HG02884 (cell line): ENCODE measurements around the gene GRIA2.

Experiments used
- ATAC-seq: cut with Tn5 transposase; IDR thresholded peaks from one replicate; pipeline ENCODE4 v1.9.1; 2021; ENCODE audit warnings: mild to moderate bottlenecking, moderate library complexity; ENCODE audit not compliant: unreplicated experiment

The GRIA2 gene

DNA sequence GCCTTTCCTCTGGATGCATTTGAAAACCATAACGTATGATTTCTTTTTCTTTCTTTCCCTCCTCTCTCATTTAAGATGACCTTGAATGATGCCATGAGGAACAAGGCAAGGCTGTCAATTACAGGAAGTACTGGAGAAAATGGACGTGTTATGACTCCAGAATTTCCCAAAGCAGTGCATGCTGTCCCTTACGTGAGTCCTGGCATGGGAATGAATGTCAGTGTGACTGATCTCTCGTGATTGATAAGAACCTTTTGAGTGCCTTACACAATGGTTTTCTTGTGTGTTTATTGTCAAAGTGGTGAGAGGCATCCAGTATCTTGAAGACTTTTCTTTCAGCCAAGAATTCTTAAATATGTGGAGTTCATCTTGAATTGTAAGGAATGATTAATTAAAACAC, 142.8 kb downstream of the GRIA2 start:
- ATAC-seq = no peak

DNA sequence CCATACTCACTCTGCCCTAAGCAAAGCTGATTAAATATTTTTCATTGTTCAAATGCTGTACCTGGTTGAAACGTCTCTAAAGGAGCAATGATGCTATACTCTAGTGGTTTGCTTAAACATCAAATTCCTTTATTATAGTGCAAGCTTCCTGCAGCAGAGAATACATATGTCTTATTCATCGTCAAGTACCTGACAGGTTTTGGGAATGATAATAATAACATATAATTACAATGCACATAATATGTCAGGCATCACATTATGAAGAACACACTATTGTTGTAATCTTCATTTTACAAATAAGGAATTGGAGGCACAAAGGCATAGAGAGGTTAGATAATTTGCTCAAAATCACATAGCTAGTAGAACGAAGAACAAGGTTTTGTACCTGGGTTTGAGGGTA, 151.6 kb downstream of the GRIA2 start:
- no peak for ATAC-seq

DNA sequence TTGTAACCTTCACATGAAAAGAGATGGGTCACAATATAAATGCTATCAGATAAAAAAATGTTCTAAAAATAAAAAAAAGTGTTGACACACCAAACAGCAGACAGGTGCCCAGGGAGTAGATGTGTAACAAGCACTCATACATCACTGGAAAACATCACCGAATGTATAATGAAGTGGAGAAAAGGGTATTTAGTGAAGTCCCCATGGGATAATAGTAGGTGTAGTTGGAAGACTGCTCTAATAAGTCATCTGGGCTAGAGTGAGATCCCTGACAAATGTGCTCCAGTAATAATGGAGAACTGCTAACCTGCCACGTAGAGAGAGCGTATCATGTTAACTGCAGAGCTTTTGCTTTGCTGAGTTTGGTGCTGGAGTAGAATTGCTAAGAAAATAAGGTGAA, 152.0 kb downstream of the GRIA2 start:
- ATAC-seq = no peak

DNA sequence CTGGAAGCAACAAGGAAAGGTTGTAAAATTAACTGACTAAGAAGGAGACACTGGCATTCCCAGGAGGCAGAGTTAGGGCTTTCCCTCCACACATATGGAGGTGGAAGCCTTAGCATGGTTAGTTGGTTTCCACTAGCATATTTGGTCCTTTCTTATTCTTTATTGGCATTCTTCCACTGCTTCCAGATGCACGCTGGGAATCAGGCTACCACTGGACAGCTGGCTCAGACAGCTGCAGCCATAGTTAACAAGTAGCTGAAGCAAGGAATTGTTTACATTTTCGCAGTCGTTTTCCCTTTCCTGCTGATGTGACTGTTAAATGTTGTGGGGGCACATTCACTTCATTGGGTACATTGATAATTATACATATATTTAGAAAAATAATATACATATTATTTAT, 169.2 kb downstream of the GRIA2 start:
- ATAC-seq = no peak

DNA sequence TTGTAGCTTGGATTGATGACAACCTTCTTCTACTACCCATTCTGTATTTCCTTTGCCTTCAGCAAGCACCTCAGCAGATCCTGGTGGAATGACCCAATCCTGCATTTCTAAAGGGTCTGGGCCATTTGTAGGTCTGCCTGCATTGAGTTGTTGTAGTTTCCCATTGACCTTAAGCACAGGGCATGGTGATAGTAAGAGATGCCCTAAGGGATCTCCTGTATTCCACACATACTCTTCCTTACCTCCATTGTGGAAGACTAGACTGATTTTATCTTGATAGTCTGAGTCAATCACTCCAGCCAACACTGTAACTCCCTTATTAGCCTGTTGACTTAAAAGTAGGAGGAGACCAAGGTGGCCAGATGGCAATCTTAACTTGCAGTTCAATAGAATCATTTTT, 184.5 kb downstream of the GRIA2 start:
- no peak for ATAC-seq
